GM18868 (cell line): ENCODE data around the gene DEAF1.

Experiments
- ATAC-seq: cut with Tn5 transposase; IDR thresholded peaks from one replicate; pipeline ENCODE4 v1.9.1; 2021; ENCODE audit warnings: mild to moderate bottlenecking, moderate library complexity; ENCODE audit not compliant: unreplicated experiment

Gene DEAF1

DNA sequence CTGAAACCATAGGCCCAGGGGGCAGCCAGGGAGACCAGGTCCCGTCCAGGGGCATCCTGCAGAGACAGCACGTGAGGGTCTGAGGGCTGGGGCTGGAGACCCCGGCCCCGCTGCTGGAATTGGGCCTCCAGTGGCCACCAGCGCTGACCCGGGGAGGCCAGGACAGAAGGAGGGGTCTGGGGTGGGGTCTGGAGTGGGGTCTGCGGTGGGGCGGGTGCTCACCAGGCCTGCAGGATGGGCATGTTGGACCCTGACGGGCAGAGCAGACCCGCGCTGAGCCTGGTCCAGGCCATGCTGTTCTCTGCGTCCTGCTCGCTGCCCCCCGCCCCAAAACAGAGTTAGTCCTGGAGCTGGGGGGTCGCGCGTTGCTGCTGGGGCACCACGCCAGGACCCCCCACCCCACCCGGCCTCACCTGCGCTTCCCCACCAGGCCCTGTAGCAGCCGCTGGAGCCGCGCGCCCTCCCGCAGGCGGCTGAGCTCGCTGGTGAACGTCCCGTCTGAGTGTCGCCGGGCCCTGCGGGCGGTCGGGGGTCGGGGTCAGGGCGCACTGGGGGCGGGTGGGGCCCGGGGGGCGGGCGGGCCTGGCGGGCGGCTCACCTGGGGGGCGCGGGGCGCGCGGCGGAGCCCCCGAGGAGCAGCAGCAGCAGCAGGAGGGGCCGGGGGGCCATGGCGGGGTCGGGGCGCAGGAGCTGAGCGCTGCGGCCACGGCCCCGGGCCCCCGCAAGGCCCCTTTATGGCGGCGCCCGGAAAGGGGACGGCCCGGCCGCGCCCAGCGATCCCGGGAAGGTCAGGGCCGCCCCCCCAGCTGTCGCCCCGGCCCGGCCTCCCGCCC is 68.3 kb downstream of the DEAF1 start, which contains the start of gene SCT:
TSS of gene SCT (minus strand) at position 707 of the 833 bp plus-strand sequence. CDS start at position 669, 38 bp downstream.
- ATAC-seq: no peak

DNA sequence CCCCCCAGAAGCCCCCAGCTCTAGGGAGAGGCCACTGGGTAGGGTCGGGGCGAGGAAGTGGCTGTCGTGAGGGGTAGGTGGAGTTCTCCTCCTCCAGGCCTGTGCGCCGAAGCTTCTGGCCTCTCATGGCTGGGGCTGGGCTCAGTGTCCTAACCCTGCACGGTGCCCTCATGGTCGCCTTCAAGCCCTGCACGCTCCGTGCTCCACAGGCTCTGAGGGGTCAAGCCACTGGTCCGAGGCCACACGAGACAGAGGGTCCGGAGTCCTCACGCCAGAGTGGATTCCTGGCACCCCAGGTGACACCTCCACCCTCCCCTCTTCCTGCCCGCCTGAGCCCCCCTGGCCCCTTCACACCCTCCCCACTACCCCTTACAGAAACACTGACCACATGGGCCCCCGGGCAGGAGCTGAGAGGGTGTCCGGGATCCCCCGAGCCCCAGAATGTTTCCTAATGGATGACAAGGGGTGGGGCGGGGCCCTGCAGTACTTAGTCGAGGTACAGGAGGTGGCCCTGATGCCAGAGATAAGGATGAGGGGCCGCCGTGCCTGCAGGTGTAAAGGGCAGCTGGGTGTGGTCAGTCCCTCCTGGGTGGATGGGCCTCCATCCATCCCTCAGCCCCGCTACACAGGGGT is 69.3 kb downstream of the DEAF1 start:
- no peak for ATAC-seq

DNA sequence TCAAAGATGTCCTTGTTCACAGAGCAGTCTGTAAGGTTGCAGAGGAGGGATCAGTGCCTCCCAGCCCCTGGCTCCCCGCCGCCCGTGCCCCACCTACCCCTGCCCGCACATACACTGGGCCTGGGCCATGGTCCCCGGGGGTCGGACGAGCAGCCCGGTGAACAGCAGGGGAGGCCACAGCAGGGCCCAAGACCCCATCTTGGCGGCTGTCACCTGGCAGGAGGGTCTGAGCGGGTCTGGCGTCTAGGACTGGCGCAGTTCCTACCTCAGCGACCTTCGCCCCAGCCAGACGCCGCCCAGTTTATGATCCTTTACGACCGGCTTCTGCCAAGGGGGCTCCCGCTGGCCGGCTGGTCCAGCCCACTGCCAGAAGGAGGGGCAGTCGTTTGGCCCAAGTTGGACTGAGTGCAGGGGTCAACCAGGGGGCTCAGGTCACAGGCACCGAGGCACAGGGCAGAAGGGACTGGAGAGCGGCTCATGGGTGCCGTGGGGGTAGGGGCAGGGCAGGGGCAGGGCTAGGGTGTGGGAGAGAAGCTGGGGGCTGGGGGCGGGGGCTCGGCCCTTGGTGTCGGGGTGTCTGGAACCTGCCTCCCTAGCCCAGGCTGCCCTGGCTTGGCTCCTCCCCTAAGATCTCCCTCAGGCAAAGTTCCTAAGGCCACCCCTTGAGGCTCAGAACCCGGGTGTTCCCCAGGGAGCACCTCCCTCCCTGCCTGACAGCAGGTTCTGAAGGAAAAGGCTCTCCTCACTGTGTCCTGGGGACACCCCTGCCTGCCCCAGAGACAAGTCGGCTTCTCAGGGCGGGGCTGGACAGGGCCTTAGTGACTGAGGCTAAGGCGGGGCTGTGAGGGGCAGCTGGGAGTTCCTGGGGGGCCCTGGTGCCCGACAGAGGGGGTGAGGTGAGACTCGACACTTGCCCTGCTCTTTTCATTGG is 70.1 kb downstream of the DEAF1 start, which contains the start of gene CDHR5:
TSS of gene CDHR5 (minus strand) at position 251 of the 931 bp plus-strand sequence. CDS start at position 198, 53 bp downstream.
- no peak for ATAC-seq

DNA sequence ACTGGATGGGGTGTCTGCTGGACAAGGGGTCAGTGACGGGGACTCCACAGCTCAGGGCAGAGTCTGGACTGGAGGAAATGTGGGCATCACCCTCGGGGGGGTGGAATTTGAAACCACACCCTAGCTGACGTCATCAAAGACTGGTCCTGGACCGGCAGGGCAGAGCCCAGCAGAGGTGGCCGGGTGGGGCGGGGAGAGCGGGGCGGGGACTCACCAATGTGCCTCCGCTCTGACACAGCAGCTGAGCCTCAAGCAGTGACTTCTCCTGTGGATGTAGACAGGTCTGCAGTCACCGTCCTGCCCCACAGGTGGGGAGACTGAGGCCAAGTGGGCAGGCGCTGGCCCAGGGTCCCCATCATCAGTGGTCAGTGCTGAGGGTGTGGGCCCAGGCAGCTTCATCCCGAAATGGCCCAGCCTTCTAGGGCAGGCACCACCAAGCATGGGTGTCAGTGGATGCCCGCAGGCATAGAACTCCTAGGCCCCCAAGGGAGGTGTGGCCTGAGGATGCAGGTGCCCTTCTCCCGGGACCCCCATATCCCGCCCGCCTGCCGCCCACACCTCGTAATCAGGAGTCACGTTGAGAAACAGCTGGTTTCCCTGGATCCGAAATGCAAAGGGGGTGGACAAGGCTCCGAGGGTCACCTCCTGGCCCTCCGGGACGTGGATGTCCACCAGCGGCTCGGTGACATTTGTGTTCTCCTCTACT is 70.9 kb downstream of the DEAF1 start:
- ATAC-seq: no peak

DNA sequence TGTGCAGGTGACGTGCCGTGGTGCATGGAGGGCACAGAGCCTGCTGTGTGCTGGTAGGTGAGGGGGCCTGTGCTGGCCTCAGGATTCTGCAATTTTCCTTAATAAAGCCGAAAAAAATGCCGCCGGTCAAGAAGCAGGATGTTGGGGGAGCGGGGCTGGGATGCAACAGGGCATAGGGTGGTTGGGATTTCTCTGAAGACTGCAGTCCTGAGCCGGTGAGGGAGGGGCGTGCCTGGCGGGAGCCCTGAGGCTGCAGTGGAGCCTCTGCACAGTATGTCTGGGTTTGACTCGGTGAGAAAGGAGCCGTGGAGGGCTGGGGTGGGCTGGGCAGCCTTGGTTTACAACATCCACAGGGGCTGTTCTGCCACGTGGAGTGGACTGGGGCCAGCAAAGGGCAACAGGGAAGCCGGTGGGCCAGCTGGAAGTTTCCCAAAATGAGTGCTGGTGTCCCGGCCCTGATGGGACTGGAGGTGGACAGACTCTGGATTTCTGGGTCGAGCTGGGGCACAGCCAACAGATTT is 71.6 kb downstream of the DEAF1 start:
- ATAC-seq: no peak

DNA sequence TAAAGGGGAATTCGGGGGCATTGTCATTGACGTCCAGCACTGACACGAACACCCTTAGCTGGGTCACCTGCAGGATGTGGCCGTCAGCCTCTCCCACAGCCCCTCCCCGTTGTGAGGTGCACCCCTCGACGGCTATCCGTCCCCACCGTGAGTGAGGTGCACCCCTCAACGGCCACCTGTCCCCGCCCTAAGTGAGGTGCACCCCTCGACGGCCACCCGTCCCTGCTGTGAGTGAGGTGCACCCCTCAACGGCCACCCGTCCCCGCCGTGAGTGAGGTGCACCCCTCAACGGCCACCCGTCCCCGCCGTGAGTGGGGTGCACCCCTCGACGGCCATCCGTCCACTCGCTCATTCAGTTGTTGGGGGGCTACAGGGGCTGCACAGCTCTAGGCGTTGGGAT is 73.2 kb downstream of the DEAF1 start:
- no peak for ATAC-seq

DNA sequence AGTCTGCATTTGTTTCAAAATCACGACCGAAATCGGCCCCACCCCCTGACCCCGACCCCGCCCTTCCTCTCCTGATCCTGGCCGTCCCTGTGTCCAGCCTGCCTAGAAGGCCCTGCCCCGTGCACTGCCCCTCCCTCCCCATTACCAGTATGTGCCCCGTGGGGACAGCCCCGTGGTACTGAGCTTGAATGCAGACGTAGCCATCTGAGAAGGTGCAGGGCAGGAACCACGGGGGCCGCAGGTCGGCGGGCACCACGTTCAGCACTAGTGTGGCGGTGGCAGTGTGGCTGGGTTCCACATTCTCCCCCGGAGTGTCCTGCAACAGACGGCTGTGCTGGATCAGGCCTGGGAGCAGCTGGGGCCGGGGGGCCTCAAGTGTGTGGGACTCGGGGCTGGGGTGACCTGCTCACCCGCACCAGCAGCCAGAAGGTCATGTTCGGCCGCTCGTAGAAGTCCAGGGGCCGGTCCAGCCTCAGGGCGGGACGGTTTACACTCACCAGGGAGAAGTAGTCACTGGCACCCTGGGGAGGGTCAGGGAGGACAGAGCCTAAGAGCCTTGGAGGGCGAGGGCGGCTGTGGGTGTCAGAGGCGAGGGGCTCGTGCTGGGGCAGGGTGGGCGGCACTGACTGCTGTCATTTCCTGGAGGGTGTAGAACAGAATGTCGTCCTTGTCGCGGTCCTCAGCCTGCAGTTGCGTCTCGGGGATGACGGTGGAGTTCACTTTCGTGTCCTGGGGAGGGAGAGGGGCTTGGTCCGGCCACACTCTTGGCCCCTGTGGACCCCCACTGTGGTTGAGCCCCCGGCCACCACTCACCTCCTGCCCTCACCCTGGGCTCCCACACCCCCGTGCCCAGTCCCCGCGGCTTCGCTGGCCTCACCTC is 73.8 kb downstream of the DEAF1 start:
- ATAC-seq: no peak

DNA sequence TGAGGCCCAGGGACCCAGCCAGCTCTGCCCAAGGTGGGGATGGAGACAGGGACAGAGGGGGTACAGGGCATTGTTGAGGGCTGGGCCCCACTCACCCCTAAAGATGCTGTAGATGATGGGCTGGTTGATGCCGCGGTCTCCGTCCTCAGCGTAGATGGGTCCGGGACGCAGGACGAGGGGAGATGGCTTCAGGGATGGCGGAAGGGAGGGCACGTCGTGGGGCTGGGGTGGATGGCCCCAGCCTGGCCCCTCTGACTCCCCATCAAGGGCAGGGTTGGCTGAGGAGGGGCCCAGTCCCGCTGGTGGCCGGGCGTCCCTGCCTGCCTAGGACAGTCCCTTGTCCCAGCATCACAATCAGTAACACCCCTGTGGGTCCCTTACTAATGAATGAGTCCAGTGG is 74.8 kb downstream of the DEAF1 start:
- ATAC-seq: no peak

DNA sequence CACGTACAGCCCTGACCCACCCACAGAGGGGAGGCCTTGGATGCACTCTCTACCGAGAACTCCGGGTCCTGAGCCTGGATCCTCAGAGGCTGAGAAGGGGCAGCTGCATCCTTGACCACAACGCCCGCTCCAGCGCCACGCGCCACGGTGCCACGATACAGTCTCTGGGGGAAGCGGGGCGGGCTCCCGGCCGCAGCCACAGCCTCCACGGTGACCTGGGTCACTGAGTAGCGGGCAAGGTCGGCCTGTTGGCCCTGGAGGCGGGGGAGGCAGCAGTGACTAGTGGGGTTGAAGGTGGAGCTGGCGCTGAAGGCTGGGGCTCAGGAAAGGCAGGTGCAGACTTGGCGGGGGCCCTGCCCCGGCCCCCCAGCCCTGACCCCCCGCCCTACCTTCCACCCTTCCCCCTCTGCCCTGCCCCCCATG is 75.4 kb downstream of the DEAF1 start:
- ATAC-seq: no peak

DNA sequence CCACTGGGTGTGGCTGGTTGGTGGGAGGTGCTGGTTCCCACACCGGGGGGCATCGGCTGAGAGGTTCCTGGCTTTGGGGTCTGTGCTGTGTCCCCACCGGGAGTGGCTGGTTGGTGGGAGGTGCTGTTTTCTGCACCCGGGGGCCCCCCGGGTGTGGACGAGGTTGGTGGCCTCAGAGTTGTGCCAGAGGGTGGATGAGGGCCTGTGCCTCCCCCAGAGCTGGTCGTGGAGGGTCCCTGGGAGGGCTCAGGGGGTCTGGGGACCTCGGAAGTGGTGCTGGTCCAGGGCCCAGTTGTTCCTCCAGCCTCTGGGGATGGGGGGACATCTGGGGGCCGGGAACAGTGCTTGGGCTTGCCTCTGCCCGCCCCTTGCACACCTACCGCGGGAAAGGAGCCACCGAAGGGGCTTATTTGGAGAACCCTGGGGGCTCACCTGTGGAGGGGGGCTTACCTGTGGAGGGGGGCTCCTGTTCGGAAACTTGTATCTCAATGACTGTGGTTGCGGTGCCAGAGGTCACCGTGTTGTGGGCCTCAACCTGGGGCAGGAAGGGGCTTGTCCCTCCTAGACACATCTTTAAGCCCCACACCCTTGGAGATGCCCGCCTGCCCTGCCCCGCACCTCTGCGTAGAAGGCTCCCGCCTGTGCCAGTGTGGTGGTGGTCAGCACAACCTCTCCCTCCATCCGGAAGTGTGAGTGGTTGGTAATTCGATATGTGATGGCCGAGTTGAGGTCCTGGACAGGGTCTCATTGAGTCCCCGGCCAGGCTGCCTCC is 76.0 kb downstream of the DEAF1 start:
- ATAC-seq: no peak

DNA sequence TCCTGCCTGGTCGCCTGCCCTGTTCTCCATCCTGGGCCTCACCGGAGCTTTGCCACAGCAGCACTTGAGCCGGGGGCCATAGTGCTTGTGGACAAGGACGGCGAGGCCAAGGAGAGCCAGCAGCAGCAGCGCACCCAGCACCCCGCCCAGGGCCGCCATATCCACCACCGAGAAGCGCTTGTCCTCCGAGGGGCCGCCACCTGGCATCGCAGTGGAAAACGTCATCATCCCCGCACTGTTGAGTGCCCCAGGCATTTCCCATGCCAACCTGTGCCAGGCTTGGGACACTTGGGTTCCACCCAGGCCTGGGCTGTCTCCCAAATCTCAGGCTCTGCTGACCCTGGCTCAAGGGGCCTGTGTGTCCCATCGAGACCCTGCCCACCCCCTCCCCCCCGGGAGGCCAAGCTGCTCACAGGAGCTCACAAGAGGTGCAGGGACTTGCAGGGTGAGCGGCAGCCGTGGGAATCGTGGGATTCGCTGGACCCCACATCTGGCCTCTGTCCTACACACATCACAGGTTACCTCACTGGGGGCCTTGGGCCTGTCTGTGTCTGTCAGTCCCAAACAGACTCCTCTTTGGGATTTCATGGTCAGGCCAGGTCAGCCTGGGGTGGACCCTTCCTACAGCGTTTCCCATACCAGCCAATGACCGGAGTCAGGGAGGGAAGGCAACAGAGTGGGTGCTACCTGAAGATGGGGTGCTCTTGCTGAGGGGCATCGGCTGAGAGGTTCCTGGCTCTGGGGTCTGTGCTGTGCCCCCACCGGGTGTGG is 76.9 kb downstream of the DEAF1 start:
- ATAC-seq: no peak

DNA sequence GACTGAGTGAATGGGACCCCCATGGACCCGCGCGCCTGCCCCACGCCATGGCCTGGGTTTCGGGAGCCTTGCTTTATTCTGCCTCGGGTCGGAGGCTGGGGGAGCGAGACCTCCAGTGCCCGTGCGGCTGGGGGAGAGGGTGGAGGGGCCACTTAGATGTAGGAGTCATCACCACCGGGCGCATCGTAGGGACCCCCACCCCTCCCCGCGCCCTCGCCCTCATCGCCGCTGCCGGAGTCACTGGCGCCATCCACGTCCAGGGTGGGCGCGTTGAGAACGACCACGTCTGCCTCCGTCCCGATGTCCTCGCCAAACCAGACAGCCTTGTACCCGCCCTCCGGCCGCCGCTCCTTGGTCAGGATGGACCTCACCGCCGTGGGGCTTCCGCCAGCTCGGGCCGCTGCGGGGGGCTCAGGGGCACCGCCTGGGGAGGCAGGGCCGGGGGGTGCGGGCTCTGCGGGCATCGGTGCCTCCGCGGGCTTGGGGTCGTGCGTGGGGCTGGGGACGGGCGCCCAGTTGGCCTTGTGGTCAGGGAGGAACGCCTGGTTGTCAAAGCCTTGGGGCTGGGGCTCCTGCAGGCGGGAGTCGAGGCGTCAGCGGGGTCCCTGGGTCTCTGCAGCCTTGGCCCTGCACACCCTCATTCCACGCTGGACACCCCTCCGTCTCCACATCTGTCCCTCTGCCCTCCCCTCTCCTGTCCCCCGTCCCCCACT is 77.7 kb downstream of the DEAF1 start:
- ATAC-seq: no peak

DNA sequence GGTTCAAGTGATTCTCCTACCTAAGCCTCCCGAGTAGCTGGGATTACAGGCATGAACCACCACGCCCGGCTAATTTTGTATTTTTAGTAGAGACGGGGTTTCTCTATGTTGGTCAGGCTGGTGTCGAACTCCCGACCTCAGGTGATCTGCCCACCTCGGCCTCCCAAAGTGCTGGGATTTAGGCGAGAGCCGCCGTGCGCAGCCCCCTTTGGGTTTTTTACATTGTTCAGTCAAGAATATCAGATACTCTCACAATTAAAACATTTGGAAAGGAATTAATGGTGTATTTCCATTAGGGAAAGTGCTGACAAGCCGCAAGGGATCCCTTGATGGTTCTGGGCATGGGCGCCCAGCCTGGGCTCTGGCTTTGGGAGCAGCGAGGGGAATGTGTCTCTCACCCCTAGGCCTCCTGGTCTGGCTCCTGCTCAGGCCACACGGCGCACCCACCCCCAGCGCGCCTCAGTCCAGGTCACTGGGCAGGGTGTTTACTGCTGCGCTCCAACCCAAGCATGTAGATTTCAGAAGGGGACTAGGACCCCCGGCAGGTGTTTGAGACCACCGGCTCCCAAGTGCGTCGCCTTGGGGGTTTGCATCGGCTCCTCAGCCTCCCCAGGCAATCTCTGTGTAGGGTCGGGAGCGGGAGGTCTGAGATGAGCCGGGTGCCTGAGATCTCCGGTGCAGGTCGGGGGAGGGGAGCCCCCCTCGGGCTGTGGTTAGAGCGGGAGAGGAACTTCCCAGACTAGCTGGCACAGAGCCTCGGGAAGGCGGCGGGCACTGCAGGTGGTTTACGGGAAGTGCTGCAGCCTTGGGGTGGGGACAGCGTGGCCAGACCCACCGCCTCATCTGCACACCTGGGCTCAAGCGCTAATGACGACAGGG is 78.5 kb downstream of the DEAF1 start:
- no peak for ATAC-seq

DNA sequence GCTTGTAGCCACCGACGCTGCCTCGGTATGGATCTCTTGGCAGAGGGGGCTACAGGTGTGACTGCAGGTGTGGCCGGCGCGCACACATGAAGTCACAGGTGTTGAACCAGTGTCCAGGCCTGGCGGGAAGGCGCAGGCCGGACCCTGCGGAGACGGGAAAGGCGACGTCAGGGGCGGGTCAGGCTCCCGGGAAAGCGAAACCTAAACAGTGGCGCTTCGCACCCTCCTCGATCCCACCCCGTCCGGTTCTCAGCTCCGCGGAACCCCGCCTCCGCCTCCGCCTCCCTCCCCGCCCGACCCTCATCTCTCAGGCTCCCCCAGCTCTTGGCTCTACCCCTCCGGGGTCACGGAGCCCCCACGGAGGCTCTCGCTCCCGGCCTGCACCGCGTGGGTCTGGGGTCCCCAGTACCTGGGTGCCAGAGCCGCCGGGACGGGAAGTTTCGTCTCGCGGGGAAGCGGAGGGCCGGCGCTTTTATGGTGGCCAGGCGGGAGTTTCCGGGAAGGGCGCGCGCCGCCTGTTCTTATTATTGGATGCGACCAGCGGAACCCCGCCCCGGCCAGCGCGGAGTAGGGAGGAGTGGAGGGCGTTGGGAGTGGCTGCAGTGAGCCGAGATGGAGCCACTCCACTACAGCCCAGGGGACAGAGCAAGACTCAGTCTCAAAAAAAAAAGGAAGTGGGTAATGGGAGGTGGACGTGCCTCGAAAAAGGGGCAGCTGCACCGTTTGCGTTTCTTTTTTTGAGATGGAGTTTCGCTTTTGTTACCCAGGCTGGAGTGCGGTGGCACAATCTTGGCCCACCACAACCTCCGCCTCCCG is 79.3 kb downstream of the DEAF1 start, which contains the start of gene IRF7:
TSS of gene IRF7 (minus strand) at position 447 of the 816 bp plus-strand sequence. CDS start 586 bp downstream, outside the sequence.
- ATAC-seq: peak; percentile 87
